GM23338 (cell line): ENCODE results near the gene MATCAP1. TPM values are rescaled to one million over a fixed set of nuclear protein-coding genes. Genes with fewer than 3 reads are reported as not detected.

Source experiments
- ATAC-seq: fragments of 200-7000 bp; cut with Tn5 transposase; 3 replicates; pipeline ENCODE4 v1.9.1; 2020
- DNase-seq: peaks from one replicate; pipeline ENCODE4 v3.0.0-alpha.2; 2015; ENCODE audit warnings: low spot score
- H2AFZ ChIP-seq: fragments of 200-600 bp; sonication (generic); 2 replicates; pipeline ENCODE4 v1.8.0; 2016; ENCODE audit warnings: antibody characterized with exemption, mild to moderate bottlenecking, moderate library complexity
- H3F3A ChIP-seq: fragments of 200-600 bp; sonication (generic); replicated peaks from 2 replicates; pipeline ENCODE4 v1.8.0; 2017; ENCODE audit warnings: antibody characterized with exemption, mixed run types, low read depth
- H3K27ac ChIP-seq: fragments of 200-600 bp; sonication (generic); 2 replicates; pipeline ENCODE4 v1.6.1; 2016; ENCODE audit warnings: low read depth
- H3K27me3 ChIP-seq: fragments of 200-600 bp; sonication (generic); 2 replicates; pipeline ENCODE4 v1.8.0; 2016; ENCODE audit warnings: mild to moderate bottlenecking, mixed run types, moderate library complexity; ENCODE audit not compliant: insufficient read depth
- H3K36me3 ChIP-seq: fragments of 200-600 bp; sonication (generic); 2 replicates; pipeline ENCODE4 v1.8.0; 2016; ENCODE audit warnings: mild to moderate bottlenecking; ENCODE audit not compliant: insufficient read depth
- H3K4me1 ChIP-seq: fragments of 200-600 bp; sonication (generic); 2 replicates; pipeline ENCODE4 v1.8.0; 2016; ENCODE audit warnings: mild to moderate bottlenecking, moderate library complexity; ENCODE audit not compliant: insufficient read depth
- H3K4me2 ChIP-seq: fragments of 200-600 bp; sonication (generic); 2 replicates; pipeline ENCODE4 v1.7.1; 2017; ENCODE audit warnings: mixed run types
- H3K4me3 ChIP-seq: fragments of 200-600 bp; sonication (generic); 2 replicates; pipeline ENCODE4 v1.6.1; 2016; ENCODE audit warnings: mixed run types
- H3K79me2 ChIP-seq: fragments of 200-600 bp; sonication (generic); replicated peaks from 2 replicates; pipeline ENCODE4 v1.8.0; 2017; ENCODE audit warnings: mild to moderate bottlenecking; ENCODE audit not compliant: insufficient read depth
- H3K9me2 ChIP-seq: fragments of 200-600 bp; sonication (generic); 2 replicates; pipeline ENCODE4 v1.8.0; 2017; ENCODE audit not compliant: insufficient read depth
- H4K20me1 ChIP-seq: fragments of 200-600 bp; sonication (generic); replicated peaks from 2 replicates; pipeline ENCODE4 v1.8.0; 2017; ENCODE audit warnings: mild to moderate bottlenecking; ENCODE audit not compliant: insufficient read depth
- H3K27ac Mint-ChIP-seq: 2 replicates; pipeline ENCODE4 v1.8.0; 2020; ENCODE audit warnings: inconsistent platforms, mild to moderate bottlenecking, moderate library complexity, mixed read lengths
- H3K27me3 Mint-ChIP-seq: 3 replicates; pipeline ENCODE4 v1.8.0; 2022; ENCODE audit warnings: low read depth, mild to moderate bottlenecking, moderate library complexity, mixed read lengths, inconsistent platforms; ENCODE audit not compliant: insufficient read depth, poor library complexity
- H3K36me3 Mint-ChIP-seq: 3 replicates; pipeline ENCODE4 v1.8.0; 2021; ENCODE audit warnings: low read depth, mild to moderate bottlenecking, inconsistent platforms, moderate library complexity, mixed read lengths
- H3K4me1 Mint-ChIP-seq: 3 replicates; pipeline ENCODE4 v1.8.0; 2020; ENCODE audit warnings: mild to moderate bottlenecking, inconsistent platforms, mixed read lengths
- H3K4me3 Mint-ChIP-seq: 3 replicates; pipeline ENCODE4 v1.8.0; 2021; ENCODE audit warnings: moderate library complexity, mild to moderate bottlenecking, inconsistent platforms, mixed read lengths
- H3K9me3 Mint-ChIP-seq: 3 replicates; pipeline ENCODE4 v1.8.0; 2020; ENCODE audit warnings: moderate library complexity, mild to moderate bottlenecking, inconsistent platforms, mixed read lengths
- CTCF ChIP-seq, 2 experiments: fragments of 200-600 bp in 1 of 2; sonication (generic) in 1 of 2; conservative IDR thresholded peaks; 2 replicates each; pipeline versions ENCODE4 v1.5.1 to v1.6.1; 2016 to 2017; ENCODE audit warnings: antibody characterized with exemption in 2 of 2, low read depth in 2 of 2, mild to moderate bottlenecking in 2 of 2, moderate library complexity in 1 of 2
- EZH2 ChIP-seq: fragments of 200-600 bp; sonication (generic); IDR thresholded peaks from one replicate; pipeline ENCODE4 v1.8.0; 2017; ENCODE audit warnings: antibody characterized with exemption, mild to moderate bottlenecking, low read depth; ENCODE audit not compliant: unreplicated experiment
- POLR2AphosphoS5 ChIP-seq: IDR thresholded peaks from 2 replicates; pipeline ENCODE4 v1.6.1; 2016; ENCODE audit warnings: antibody characterized with exemption, low read depth
- ZNF114 ChIP-seq: fragments of 250-450 bp; sonication (Bioruptor Pico); IDR thresholded peaks from 2 replicates; pipeline ENCODE4 v1.5.0; 2020; ENCODE audit warnings: mild to moderate bottlenecking, moderate library complexity
- polyA plus RNA-seq: library from polyadenylated mRNA; unstranded; fragments of >200 nt; fragmentation: Nextera tagmentation; extraction: Ambion mirVana; gene quantifications from 2 replicates; pipeline ENCODE4 v1.2.1, GENCODE V29; 2016
- total RNA-seq: library from RNA; depleted of rRNA; stranded (reverse); fragments of >200 nt; shearing (Covaris generic); gene quantifications from 2 replicates; pipeline ENCODE4 v1.2.3, GENCODE V29; 2014

The MATCAP1 gene
- total and polyA plus RNA-seq, 2 experiments from 2014 or later: 9.5 to 22.7 TPM

- H3K27ac ChIP-seq: no peak overlapping the region
- H3F3A ChIP-seq: peaks cover 23% of the 10 kb centered on the region; the same call in 1 of the 2 replicates
- TF ChIP-seq POLR2AphosphoS5 (no peak), CTCF (conservative IDR thresholded peaks at IDR 0.05; ENCODE audit: low read depth in 2 of 2) (no peak)
- Mint-ChIP-seq H3K4me3 (peak overlapping the region; percentile 76), H3K36me3 (peaks cover 3% of the 10 kb centered on the region; the same call in 2 of the 3 replicates), H3K27me3 (peaks cover 88% of the 10 kb centered on the region), H3K9me3 (no peaks in the 10 kb centered on the region; the same call in 1 of the 3 replicates), H3K4me1 (peaks cover 33% of the 10 kb centered on the region), H3K27ac (no peak overlapping the region)
- ATAC-seq (no peak), DNase-seq (no peak)
- H3K4me3 ChIP-seq: peak overlapping the region; percentile 63
- H4K20me1 ChIP-seq: peaks cover 11% of the 10 kb centered on the region
- H3K36me3 ChIP-seq: no peaks in the 10 kb centered on the region
- H3K27me3 ChIP-seq: peaks cover 93% of the 10 kb centered on the region
- H3K4me1 ChIP-seq: peaks cover 32% of the 10 kb centered on the region
- H3K9me2 ChIP-seq: no peaks in the 10 kb centered on the region
- peak overlapping the region; percentile 81; the same call in 1 of the 2 replicates for H2AFZ ChIP-seq
- peak overlapping the region; percentile 88 for H3K4me2 ChIP-seq
- no peaks in the 10 kb centered on the region for H3K79me2 ChIP-seq
Measured at GRCh38 chr16:67173323-67173722, 10.4 kb downstream of the MATCAP1 start.

GRCh38 chr16:67170949-67171649 is 12.7 kb downstream of the MATCAP1 start:
- Mint-ChIP-seq H3K4me3 (peak overlapping the region; percentile 79), H3K4me1 (peaks cover 40% of the 10 kb centered on the region), H3K27ac (no peak overlapping the region), H3K27me3 (peaks cover 94% of the 10 kb centered on the region), H3K9me3 (no peaks in the 10 kb centered on the region; the same call in 2 of the 3 replicates), H3K36me3 (no peaks in the 10 kb centered on the region; the same call in 2 of the 3 replicates)
- Histone ChIP-seq H4K20me1 (peaks cover 11% of the 10 kb centered on the region), H3F3A (peaks cover 23% of the 10 kb centered on the region; the same call in 1 of the 2 replicates), H3K9me2 (no peaks in the 10 kb centered on the region), H3K4me2 (peak overlapping the region; percentile 97), H3K4me1 (peaks cover 30% of the 10 kb centered on the region), H3K27me3 (peaks cover 97% of the 10 kb centered on the region), H3K27ac (no peak overlapping the region), H2AFZ (peak overlapping the region; percentile 94), H3K36me3 (no peaks in the 10 kb centered on the region), H3K4me3 (peak overlapping the region; percentile 69), H3K79me2 (no peaks in the 10 kb centered on the region)
- DNase-seq (no peak), ATAC-seq (peak; percentile 0; the same call in 2 of the 3 replicates)
- TF ChIP-seq POLR2AphosphoS5 (no peak), EZH2 (peak; percentile 79)

GRCh38 chr16:67170168-67170948 is 13.4 kb downstream of the MATCAP1 start, which contains the start of gene NOL3:
Gene NOL3 (plus strand): TSS chr16:67170538.
- Mint-ChIP-seq H3K36me3 (no peaks in the 10 kb centered on the region; the same call in 2 of the 3 replicates), H3K9me3 (no peaks in the 10 kb centered on the region; the same call in 2 of the 3 replicates), H3K27me3 (peaks cover 94% of the 10 kb centered on the region), H3K4me3 (peak within 1 kb of the TSS; percentile 79), H3K4me1 (peaks cover 41% of the 10 kb centered on the region), H3K27ac (no peak within 1 kb of the TSS)
- peak within 1 kb of the TSS; percentile 94 for H2AFZ ChIP-seq
- no peaks in the 10 kb centered on the region for H3K36me3 ChIP-seq
- DNase-seq (peak; percentile 87), ATAC-seq (peak; percentile 30)
- no peaks in the 10 kb centered on the region for H3K79me2 ChIP-seq
- 0 out of 2 replicates have a peak, but pooled peaks have one; percentile 29 for TF ChIP-seq POLR2AphosphoS5
- TF ChIP-seq ZNF114 (CRISPR knock-in tag): no peak
- H3K4me3 ChIP-seq: peak within 1 kb of the TSS; percentile 69
- peaks cover 97% of the 10 kb centered on the region for H3K27me3 ChIP-seq
- peaks cover 22% of the 10 kb centered on the region; the same call in 1 of the 2 replicates for H3F3A ChIP-seq
- no peak within 1 kb of the TSS for H3K27ac ChIP-seq
- H4K20me1 ChIP-seq: peaks cover 9% of the 10 kb centered on the region
- no peaks in the 10 kb centered on the region for H3K9me2 ChIP-seq
- H3K4me2 ChIP-seq: peak within 1 kb of the TSS; percentile 97
- peaks cover 30% of the 10 kb centered on the region for H3K4me1 ChIP-seq
